Measurements from ENCODE around the gene PRTG. TPM values are rescaled to one million over a fixed set of nuclear protein-coding genes. Genes with fewer than 3 reads are reported as not detected.
"Not testable (repeated sequence)": the region's sequence is repeated elsewhere in the genome, so short reads cannot be mapped to it uniquely, and the experiment has no call there.

The PRTG gene
- total and polyA plus RNA-seq, 7 experiments from 2014 or later, result not detected

DNA sequence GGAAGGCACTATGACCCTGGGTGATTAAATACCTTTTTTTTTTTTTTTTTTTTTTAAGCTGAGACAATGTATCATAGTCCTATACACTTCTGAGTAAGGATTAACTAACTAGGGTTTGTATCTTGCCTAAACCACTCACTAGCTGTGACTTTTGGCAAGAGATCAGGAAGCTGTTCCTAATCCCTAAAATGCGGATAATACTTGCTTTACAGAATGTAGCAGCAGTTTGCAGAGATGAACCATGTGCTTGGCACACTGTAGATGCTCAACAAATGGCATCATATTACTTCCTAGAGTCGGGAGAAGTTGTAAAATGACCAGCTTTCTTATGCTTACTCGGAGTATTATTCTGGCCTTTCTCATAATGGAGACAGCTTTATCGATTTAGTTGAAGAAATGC is 129.2 kb downstream of the PRTG start:
- Mint-ChIP-seq H3K27ac (no peak overlapping the region), H3K4me3 (no peak overlapping the region), H3K27me3 (peaks cover 28 to 49% (median 45%) of the 10 kb centered on the region in 5 donors), H3K4me1 (no peaks in the 10 kb centered on the region), H3K9me3 (peaks cover 0 to 10% (median 0%) of the 10 kb centered on the region in 11 donors), H3K36me3 (no peaks in the 10 kb centered on the region)
- POLR2A ChIA-PET, result no interaction called here
- Histone ChIP-seq H3K4me3 (ENCODE audit: low read length) (no peak overlapping the region), H3K9me3 (ENCODE audit: control insufficient read depth in 2 of 3, low read length in 3 of 3) (no peaks in the 10 kb centered on the region), H3K4me1 (ENCODE audit: control insufficient read depth in 2 of 2, insufficient read depth in 2 of 2, low read length in 2 of 2) (no peaks in the 10 kb centered on the region), H3K36me3 (ENCODE audit: control insufficient read depth in 2 of 3, insufficient read depth in 3 of 3, low read length in 3 of 3) (no peaks in the 10 kb centered on the region), H3K27ac (ENCODE audit: low read depth, low read length) (no peak overlapping the region), H3K27me3 (ENCODE audit: control insufficient read depth in 2 of 2, insufficient read depth in 2 of 2, low read length in 2 of 2) (peaks cover 0 to 5% of the 10 kb centered on the region in 2 donors)
- CTCF ChIA-PET, result no interaction called here
- ATAC-seq, result no peak
- intact Hi-C loops (cut with micrococcal nuclease), result no loop called here
- DNase-seq, result no peak

DNA sequence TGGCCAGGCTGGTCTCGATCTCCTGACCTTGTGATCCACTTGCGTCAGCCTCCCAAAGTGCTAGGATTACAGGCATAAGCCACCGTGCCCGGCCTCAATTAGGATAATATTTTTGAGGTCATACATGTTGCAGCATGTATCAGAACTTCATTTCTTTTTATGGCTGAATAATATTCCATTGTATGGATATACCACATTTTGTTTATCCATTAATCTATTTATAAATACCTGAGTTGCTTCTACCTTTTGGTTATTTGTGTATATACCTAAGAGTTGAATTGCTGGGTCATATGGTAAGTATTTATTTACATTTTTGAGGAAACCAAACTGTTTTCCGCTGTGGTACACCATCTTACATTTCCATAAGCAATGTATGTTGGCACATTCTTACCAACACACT is 136.7 kb downstream of the PRTG start:
- DNase-seq (no peak), ATAC-seq (no peak)
- H3K27ac Mint-ChIP-seq, result no peak overlapping the region
- intact Hi-C loops (cut with micrococcal nuclease), result no loop called here
- H3K4me3 ChIP-seq (ENCODE audit: low read length), result no peak overlapping the region
- peaks cover 0 to 38% (median 6%) of the 10 kb centered on the region in 11 donors for H3K9me3 Mint-ChIP-seq
- ChIA-PET CTCF (no interaction called here), POLR2A (no interaction called here)
- no peaks in the 10 kb centered on the region for H3K36me3 ChIP-seq (ENCODE audit: control insufficient read depth in 2 of 3, insufficient read depth in 3 of 3, low read length in 3 of 3)
- no peaks in the 10 kb centered on the region for H3K27me3 ChIP-seq (ENCODE audit: control insufficient read depth in 2 of 2, insufficient read depth in 2 of 2, low read length in 2 of 2)
- H3K4me1 ChIP-seq (ENCODE audit: control insufficient read depth in 2 of 2, insufficient read depth in 2 of 2, low read length in 2 of 2), result no peaks in the 10 kb centered on the region
- H3K27me3 Mint-ChIP-seq, result peaks cover 3 to 28% (median 25%) of the 10 kb centered on the region in 5 donors
- no peak overlapping the region for H3K4me3 Mint-ChIP-seq
- H3K36me3 Mint-ChIP-seq, result no peaks in the 10 kb centered on the region
- H3K27ac ChIP-seq (ENCODE audit: low read depth, low read length), result no peak overlapping the region
- no peaks in the 10 kb centered on the region for H3K9me3 ChIP-seq (ENCODE audit: control insufficient read depth in 2 of 3, low read length in 3 of 3)
- H3K4me1 Mint-ChIP-seq, result no peaks in the 10 kb centered on the region

GRCh38 chr15:55601374-55601773 is 141.6 kb downstream of the PRTG start:
- no peaks in the 10 kb centered on the region for H3K36me3 Mint-ChIP-seq
- Histone ChIP-seq H3K9me3 (ENCODE audit: control insufficient read depth in 2 of 3, low read length in 3 of 3) (no peaks in the 10 kb centered on the region), H3K4me3 (ENCODE audit: low read length) (no peak overlapping the region), H3K27me3 (ENCODE audit: control insufficient read depth in 2 of 2, insufficient read depth in 2 of 2, low read length in 2 of 2) (no peaks in the 10 kb centered on the region), H3K27ac (ENCODE audit: low read depth, low read length) (no peak overlapping the region), H3K4me1 (ENCODE audit: control insufficient read depth in 2 of 2, insufficient read depth in 2 of 2, low read length in 2 of 2) (no peaks in the 10 kb centered on the region), H3K36me3 (ENCODE audit: control insufficient read depth in 2 of 3, insufficient read depth in 3 of 3, low read length in 3 of 3) (no peaks in the 10 kb centered on the region)
- H3K27ac Mint-ChIP-seq, result no peak overlapping the region
- POLR2A ChIA-PET, result no interaction called here
- ATAC-seq (no peak), DNase-seq (no peak)
- CTCF ChIA-PET, result no interaction called here
- no peaks in the 10 kb centered on the region for H3K4me1 Mint-ChIP-seq
- H3K27me3 Mint-ChIP-seq, result peaks cover 5 to 27% (median 23%) of the 10 kb centered on the region in 5 donors
- H3K4me3 Mint-ChIP-seq, result no peak overlapping the region
- peaks cover 0 to 13% (median under 1%) of the 10 kb centered on the region in 11 donors for H3K9me3 Mint-ChIP-seq
- intact Hi-C loops (cut with micrococcal nuclease), result no loop called here

- ChIA-PET POLR2A (no interaction called here), CTCF (no interaction called here)
- no peaks in the 10 kb centered on the region for H3K36me3 ChIP-seq (ENCODE audit: control insufficient read depth in 2 of 3, insufficient read depth in 3 of 3, low read length in 3 of 3)
- no peak overlapping the region for H3K27ac ChIP-seq (ENCODE audit: low read depth, low read length)
- no peak overlapping the region for H3K4me3 ChIP-seq (ENCODE audit: low read length)
- H3K9me3 Mint-ChIP-seq, result peaks cover 0 to 10% (median 0%) of the 10 kb centered on the region in 11 donors
- intact Hi-C loops (cut with micrococcal nuclease), result no loop called here
- no peak overlapping the region for H3K27ac Mint-ChIP-seq
- H3K27me3 Mint-ChIP-seq, result peaks cover 10 to 43% (median 23%) of the 10 kb centered on the region in 5 donors
- H3K36me3 Mint-ChIP-seq, result no peaks in the 10 kb centered on the region
- DNase-seq (no peak), ATAC-seq (no peak)
- no peaks in the 10 kb centered on the region for H3K27me3 ChIP-seq (ENCODE audit: control insufficient read depth in 2 of 2, insufficient read depth in 2 of 2, low read length in 2 of 2)
- H3K4me3 Mint-ChIP-seq, result no peak overlapping the region
- no peaks in the 10 kb centered on the region for H3K4me1 Mint-ChIP-seq
- no peaks in the 10 kb centered on the region for H3K9me3 ChIP-seq (ENCODE audit: control insufficient read depth in 2 of 3, low read length in 3 of 3)
- H3K4me1 ChIP-seq (ENCODE audit: control insufficient read depth in 2 of 2, insufficient read depth in 2 of 2, low read length in 2 of 2), result no peaks in the 10 kb centered on the region
Observed at GRCh38 chr15:55599439-55599838, 143.5 kb downstream of the PRTG start.

GRCh38 chr15:55593019-55593418 is 149.9 kb downstream of the PRTG start:
- H3K4me1 Mint-ChIP-seq; POLR2A ChIA-PET; H3K36me3 Mint-ChIP-seq; ATAC-seq; H3K27ac Mint-ChIP-seq; DNase-seq; H3K4me3 Mint-ChIP-seq; H3K4me3 ChIP-seq (ENCODE audit: low read length); intact Hi-C loops (cut with micrococcal nuclease); H3K9me3 ChIP-seq (ENCODE audit: control insufficient read depth in 2 of 3, low read length in 3 of 3); H3K4me1 ChIP-seq (ENCODE audit: control insufficient read depth in 2 of 2, insufficient read depth in 2 of 2, low read length in 2 of 2); H3K27me3 ChIP-seq (ENCODE audit: control insufficient read depth in 2 of 2, insufficient read depth in 2 of 2, low read length in 2 of 2); H3K27ac ChIP-seq (ENCODE audit: low read depth, low read length); H3K36me3 ChIP-seq (ENCODE audit: control insufficient read depth in 2 of 3, insufficient read depth in 3 of 3, low read length in 3 of 3): not testable (repeated sequence)
- peaks cover 39 to 56% (median 44%) of the 10 kb centered on the region in 5 donors for H3K27me3 Mint-ChIP-seq
- CTCF ChIA-PET, result interaction anchor here (1.0 kb wide), 1 partner anchor 25 kb away, joined by 3 read pairs; no protein-coding TSS in a partner anchor
- H3K9me3 Mint-ChIP-seq, result peaks cover 0 to 14% (median 2%) of the 10 kb centered on the region in 11 donors

GRCh38 chr15:55590788-55591187 is 152.2 kb downstream of the PRTG start:
- H3K27me3 ChIP-seq (ENCODE audit: control insufficient read depth in 2 of 2, insufficient read depth in 2 of 2, low read length in 2 of 2), result peaks cover 4 to 11% of the 10 kb centered on the region in 2 donors
- no peak for DNase-seq
- H3K27ac Mint-ChIP-seq, result no peak overlapping the region
- ATAC-seq, result no peak
- H3K9me3 ChIP-seq (ENCODE audit: control insufficient read depth in 2 of 3, low read length in 3 of 3), result no peaks in the 10 kb centered on the region
- H3K36me3 ChIP-seq (ENCODE audit: control insufficient read depth in 2 of 3, insufficient read depth in 3 of 3, low read length in 3 of 3), result no peaks in the 10 kb centered on the region
- no peak overlapping the region for H3K4me3 Mint-ChIP-seq
- CTCF ChIA-PET, result no interaction called here
- H3K36me3 Mint-ChIP-seq, result peaks cover 0 to 5% (median 0%) of the 10 kb centered on the region in 5 donors
- peaks cover 0 to 12% (median under 1%) of the 10 kb centered on the region in 11 donors for H3K9me3 Mint-ChIP-seq
- H3K27ac ChIP-seq (ENCODE audit: low read depth, low read length), result no peak overlapping the region
- no peak overlapping the region for H3K4me3 ChIP-seq (ENCODE audit: low read length)
- H3K4me1 ChIP-seq (ENCODE audit: control insufficient read depth in 2 of 2, insufficient read depth in 2 of 2, low read length in 2 of 2), result no peaks in the 10 kb centered on the region
- intact Hi-C loops (cut with micrococcal nuclease), result no loop called here
- POLR2A ChIA-PET, result no interaction called here
- H3K27me3 Mint-ChIP-seq, result peaks cover 31 to 40% (median 39%) of the 10 kb centered on the region in 5 donors
- H3K4me1 Mint-ChIP-seq, result peaks cover 0 to 5% (median 4%) of the 10 kb centered on the region in 7 donors

GRCh38 chr15:55589287-55589686 is 153.7 kb downstream of the PRTG start:
- ATAC-seq (no peak), DNase-seq (no peak)
- Histone ChIP-seq H3K27me3 (ENCODE audit: control insufficient read depth in 2 of 2, insufficient read depth in 2 of 2, low read length in 2 of 2) (peaks cover 4 to 19% of the 10 kb centered on the region in 2 donors), H3K9me3 (ENCODE audit: control insufficient read depth in 2 of 3, low read length in 3 of 3) (no peaks in the 10 kb centered on the region), H3K4me1 (ENCODE audit: control insufficient read depth in 2 of 2, insufficient read depth in 2 of 2, low read length in 2 of 2) (no peaks in the 10 kb centered on the region), H3K27ac (ENCODE audit: low read depth, low read length) (no peak overlapping the region), H3K4me3 (ENCODE audit: low read length) (no peak overlapping the region), H3K36me3 (ENCODE audit: control insufficient read depth in 2 of 3, insufficient read depth in 3 of 3, low read length in 3 of 3) (no peaks in the 10 kb centered on the region)
- H3K4me1 Mint-ChIP-seq, result peaks cover 0 to 5% (median 4%) of the 10 kb centered on the region in 7 donors
- H3K27ac Mint-ChIP-seq, result no peak overlapping the region
- ChIA-PET CTCF (interaction anchor here (0.7 kb wide), 1 partner anchor 158 kb away, joined by 3 read pairs; no protein-coding TSS in a partner anchor), POLR2A (no interaction called here)
- intact Hi-C loops (cut with micrococcal nuclease), result no loop called here
- H3K36me3 Mint-ChIP-seq, result peaks cover 0 to 5% (median 0%) of the 10 kb centered on the region in 5 donors
- peaks cover 33 to 46% (median 38%) of the 10 kb centered on the region in 5 donors for H3K27me3 Mint-ChIP-seq
- H3K4me3 Mint-ChIP-seq, result peak overlapping the region; percentile 59 to 83 (median 70)
- H3K9me3 Mint-ChIP-seq, result peaks cover 0 to 7% (median 0%) of the 10 kb centered on the region in 11 donors
